ENCODE measurements around the gene DAB1.
"Not testable (repeated sequence)": the region's sequence is repeated elsewhere in the genome, so short reads cannot be mapped to it uniquely, and the experiment has no call there.

DAB1 gene

GRCh38 chr1:57269630-57270225 lies 154.1 kb downstream of the DAB1 start:
- DNase-seq, result no peak

GRCh38 chr1:57265104-57265503 lies 158.8 kb downstream of the DAB1 start:
- DNase-seq, result no peak

- DNase-seq, result no peak
Observed at GRCh38 chr1:57262472-57262871, 161.4 kb downstream of the DAB1 start.

- DNase-seq, result no peak
Observed at GRCh38 chr1:57258557-57259325, 165.1 kb downstream of the DAB1 start.

- DNase-seq, result no peak
Observed at GRCh38 chr1:57255945-57256344, 167.9 kb downstream of the DAB1 start.

GRCh38 chr1:57254022-57254421 lies 169.8 kb downstream of the DAB1 start:
- no peak for DNase-seq

- DNase-seq, result no peak
Observed at GRCh38 chr1:57252597-57253294, 171.1 kb downstream of the DAB1 start.

GRCh38 chr1:57250021-57250420 lies 173.8 kb downstream of the DAB1 start:
- no peak for DNase-seq

GRCh38 chr1:57249511-57249910 lies 174.3 kb downstream of the DAB1 start:
- no peak for DNase-seq

- peak in 2 of 3 experiments; percentile 6 to 15 for DNase-seq
Observed at GRCh38 chr1:57248830-57249229, 175.0 kb downstream of the DAB1 start.

GRCh38 chr1:57238233-57238781 lies 185.6 kb downstream of the DAB1 start:
- no peak for DNase-seq

GRCh38 chr1:57235730-57236510 lies 187.9 kb downstream of the DAB1 start:
- no peak for DNase-seq

- no peak for DNase-seq
Observed at GRCh38 chr1:57234459-57234858, 189.4 kb downstream of the DAB1 start.

GRCh38 chr1:57232500-57232899 lies 191.4 kb downstream of the DAB1 start:
- DNase-seq, result peak in 1 of 3 experiments; percentile 5

GRCh38 chr1:57229998-57230397 lies 193.9 kb downstream of the DAB1 start:
- no peak for DNase-seq

- no peak for DNase-seq
Observed at GRCh38 chr1:57229076-57229475, 194.8 kb downstream of the DAB1 start.

- DNase-seq, result no peak
Observed at GRCh38 chr1:57222801-57223200, 201.1 kb downstream of the DAB1 start.

GRCh38 chr1:57222307-57222706 lies 201.6 kb downstream of the DAB1 start:
- DNase-seq, result no peak

- DNase-seq, result not testable (repeated sequence)
Observed at GRCh38 chr1:57220905-57221304, 203.0 kb downstream of the DAB1 start.

- DNase-seq, result no peak
Observed at GRCh38 chr1:57218487-57219079, 205.3 kb downstream of the DAB1 start.

GRCh38 chr1:57217905-57218304 lies 206.0 kb downstream of the DAB1 start:
- no peak for DNase-seq

- DNase-seq, result peak in 1 of 3 experiments; percentile 65
Observed at GRCh38 chr1:57214951-57215575, 208.8 kb downstream of the DAB1 start.
